Medulla oblongata (tissue), 1 donor: ENCODE results near the gene GLYAT.

Experiments used
- DNase-seq: peaks from one replicate; pipeline ENCODE4 v3.0.0-alpha.2; 2015; ENCODE audit errors: extremely low spot score

GLYAT gene, protein sequence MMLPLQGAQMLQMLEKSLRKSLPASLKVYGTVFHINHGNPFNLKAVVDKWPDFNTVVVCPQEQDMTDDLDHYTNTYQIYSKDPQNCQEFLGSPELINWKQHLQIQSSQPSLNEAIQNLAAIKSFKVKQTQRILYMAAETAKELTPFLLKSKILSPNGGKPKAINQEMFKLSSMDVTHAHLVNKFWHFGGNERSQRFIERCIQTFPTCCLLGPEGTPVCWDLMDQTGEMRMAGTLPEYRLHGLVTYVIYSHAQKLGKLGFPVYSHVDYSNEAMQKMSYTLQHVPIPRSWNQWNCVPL

DNA sequence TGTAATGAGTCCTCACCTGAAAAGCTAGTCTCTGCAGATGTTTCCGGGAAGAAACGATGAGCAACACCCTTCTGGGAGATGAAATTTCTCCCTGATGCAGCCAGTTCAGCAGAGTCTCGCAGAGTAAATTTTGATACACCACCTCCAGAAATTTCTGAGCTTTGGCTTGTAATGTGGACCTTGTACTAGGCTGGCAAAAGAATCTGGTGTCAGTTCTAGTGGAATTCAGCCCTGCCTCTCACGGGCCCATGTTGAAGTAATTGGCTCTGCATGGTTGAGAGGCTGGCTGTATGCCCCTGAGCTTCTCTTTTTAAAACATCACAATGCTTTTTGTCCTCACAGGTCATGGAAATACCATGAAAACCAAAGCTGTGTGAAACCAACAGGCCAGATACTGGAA is at the start of gene GLYAT:
TSS of gene GLYAT (minus strand) at position 125 of the 400 bp plus-strand sequence. CDS start 7,447 bp downstream, outside the sequence.
- no peak for DNase-seq

DNA sequence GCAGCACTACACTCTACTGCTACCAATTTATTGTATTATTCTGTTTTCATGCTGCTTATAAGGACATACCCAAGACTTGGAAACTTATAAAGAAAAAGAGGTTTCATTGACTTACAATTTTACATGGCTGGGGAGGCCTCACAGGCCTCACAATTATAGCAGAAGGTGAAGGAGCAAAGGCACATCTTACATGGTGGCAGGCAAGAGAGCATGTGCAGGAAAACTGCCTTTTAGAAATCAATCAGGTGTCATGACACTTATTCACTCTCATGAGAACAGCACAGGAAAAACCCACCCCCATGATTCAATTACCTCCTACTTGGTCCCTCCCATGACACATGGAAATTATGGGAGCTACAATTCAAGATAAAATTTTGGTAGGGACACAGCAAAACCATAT is 49.6 kb upstream of the GLYAT start:
- DNase-seq: no peak

DNA sequence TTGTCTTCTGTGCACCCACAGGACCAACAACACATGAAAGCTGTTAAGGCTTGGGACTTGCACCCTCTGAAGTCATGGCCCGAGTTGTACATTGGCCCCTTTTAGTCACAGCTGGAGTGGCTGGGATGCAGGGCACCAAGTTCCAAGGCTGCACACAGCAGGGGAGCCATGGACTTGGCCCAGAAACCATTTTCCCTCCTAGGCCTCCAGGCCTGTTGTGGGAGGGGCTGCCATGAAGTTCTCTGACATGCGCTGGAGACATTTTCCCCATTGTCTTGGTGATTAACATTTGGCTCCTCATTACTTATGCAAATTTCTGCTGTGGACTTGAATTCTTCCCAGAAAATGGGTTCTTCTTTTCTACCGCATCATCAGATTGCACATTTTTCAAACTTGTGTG is 48.8 kb upstream of the GLYAT start:
- no peak for DNase-seq

DNA sequence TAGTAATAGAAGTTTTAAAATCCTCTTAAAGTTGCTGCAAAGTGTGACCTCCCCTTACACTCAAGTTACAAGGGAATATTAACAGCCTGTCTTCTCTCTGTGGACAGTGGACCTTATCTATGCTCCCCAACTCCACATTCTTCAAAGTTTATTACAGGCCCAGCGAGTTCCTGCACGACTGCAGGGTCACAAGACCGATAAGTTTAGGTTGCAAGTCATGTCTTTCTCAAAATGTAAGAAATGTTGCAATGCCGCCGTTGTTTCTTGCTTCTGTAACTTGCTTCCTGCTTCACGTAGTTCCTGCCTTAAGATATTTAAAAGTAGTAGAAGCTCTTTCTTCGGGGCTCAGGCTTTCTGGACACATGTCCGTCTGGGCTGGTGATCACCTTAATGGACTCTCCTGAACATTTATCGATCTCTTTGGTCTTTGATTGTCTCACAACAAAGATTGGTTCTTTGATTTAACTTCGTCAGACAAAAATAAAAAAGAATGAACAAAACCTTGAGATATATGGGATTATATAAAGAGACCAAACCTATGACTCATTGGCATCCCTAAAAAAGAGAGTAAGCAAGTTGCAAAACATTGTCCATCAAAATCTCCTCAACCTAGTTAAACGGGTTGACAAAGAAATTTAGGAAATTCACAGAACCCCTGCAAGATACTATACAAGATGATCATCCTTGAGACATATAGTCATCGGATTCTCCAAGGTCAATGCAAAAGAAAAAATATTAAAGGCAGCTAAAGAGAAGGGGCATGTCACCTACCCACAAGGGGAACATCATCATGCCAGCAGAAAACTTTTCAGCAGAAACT is 45.4 kb upstream of the GLYAT start:
- no peak for DNase-seq

DNA sequence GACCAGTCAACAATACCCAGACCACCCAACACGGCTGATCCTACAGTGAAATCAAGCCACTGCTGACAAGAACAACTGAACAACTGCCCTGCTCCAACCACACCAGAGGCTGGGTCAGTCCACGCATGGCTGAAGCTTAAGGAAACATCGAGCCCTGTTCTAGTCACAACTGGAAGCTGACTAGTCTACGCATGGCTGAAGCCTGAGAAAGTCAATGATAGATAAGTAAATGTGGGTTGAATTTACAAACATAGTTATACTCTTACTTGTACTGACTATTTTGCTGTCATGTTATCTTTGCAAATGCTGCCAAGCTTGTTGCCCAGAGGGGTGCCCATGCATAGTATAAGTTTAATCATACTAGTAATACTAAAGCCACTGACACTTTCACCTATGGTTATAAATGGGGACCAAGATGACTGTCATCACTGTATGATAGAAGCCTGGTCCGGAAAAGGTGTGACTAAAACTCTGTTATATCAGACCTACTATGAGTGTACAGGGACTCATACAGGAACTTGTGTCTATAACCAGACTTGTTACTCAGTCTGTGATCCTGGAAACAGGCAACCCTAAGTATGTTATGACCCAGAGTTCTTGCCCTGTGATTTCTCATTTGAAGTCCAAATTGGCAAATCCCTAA is 43.4 kb upstream of the GLYAT start:
- DNase-seq: no peak

DNA sequence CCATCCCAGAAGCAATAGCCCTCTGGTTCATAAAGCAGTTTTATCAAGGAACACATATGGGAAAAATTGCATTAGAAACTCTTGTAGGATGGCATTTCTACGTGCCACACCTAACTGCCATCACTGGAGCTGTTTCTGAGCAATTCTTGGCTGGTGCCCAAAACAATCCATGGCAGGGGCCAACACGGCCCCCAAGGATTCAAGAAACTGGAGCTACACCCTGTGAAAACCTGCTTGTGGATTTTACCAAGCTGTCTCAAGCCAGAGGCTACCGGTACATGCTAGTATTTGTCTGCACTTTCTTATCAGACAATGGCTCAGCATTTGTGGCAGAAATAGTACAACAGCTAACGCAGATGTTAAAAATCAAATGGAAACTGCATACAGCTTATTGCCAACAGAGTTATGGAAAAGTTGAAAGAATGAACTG is 42.4 kb upstream of the GLYAT start:
- DNase-seq: no peak

DNA sequence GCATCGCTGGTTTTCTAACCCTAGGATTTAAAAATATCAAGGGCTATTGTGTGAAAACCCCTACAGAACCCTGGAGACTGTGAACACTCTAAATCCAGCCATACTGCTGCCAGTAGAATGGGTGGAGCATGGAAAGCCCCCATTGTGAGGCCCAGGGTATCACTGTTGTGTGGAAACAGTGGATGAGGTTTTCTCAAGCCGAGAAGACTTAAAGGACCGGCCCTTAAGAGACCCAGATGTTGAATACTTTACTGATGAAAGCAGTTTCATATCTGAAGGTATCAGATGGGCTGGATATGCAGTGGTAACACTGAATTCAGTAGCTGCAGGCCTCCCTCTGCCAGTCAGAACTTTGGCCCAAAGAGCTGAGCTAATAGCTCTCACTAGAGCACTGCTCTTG is 41.6 kb upstream of the GLYAT start:
- DNase-seq: no peak

DNA sequence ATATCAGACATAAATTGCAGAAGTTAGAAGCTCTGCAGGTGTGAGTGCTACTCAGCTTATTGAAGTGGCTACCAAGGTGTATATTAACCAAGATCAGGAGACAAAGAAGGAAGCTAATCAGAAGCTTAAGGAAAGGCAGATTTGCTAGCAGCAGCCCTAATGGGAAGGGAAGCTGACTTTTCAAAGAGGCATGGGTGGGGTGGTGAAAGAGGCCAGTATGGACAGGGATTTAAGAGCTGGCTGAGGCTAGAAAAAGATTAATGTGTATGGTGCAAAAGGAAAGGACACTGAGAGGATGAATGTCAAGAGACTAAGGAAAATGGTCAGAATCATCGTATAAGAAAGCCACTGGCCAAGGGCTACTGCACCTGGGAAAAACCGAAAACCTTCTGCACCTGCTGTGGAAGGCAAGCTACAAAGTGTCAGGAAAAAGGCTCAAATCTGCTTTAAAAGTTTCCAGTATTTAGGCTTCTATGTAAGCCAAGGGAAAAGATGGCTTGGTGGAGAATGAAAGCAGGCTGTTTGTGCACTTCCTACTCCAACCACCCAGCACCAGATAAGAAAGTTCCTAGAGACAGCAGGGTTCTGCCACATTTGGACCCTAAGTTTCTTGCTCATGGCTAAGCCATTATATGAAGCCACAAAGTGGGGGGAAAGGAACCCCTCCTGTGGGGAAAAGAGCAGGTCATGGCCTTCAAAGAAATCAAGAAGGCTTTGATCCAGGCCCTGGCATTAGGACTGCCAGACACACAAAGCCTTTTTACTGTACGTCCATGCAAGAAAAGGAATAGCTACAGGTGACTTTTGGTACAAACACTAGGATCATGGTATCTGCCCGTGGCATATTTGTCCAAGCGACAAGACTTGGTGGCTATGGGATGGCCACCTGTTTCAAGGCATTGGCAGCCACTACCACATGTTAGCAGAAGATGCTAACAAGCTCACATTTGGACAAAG is 40.9 kb upstream of the GLYAT start:
- DNase-seq: no peak

DNA sequence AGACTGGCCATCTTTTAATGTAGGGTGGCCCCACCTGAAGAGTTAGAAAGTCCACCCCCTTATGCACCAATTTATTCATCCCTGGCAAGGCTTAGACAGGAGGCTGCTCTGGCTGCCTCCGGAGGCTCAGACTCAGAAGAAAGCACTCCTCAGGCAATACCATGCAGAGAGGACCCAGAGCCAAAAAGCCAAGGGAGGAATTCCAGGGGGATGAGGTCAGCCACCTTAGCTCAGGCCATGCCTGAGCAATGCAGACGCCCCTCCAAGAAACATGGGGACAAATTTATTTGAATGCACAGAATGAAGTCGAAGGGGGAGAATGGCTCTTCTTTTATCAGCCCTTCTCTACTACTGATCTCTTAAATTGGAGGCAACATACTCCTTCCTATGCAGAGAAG is 39.7 kb upstream of the GLYAT start:
- no peak for DNase-seq

DNA sequence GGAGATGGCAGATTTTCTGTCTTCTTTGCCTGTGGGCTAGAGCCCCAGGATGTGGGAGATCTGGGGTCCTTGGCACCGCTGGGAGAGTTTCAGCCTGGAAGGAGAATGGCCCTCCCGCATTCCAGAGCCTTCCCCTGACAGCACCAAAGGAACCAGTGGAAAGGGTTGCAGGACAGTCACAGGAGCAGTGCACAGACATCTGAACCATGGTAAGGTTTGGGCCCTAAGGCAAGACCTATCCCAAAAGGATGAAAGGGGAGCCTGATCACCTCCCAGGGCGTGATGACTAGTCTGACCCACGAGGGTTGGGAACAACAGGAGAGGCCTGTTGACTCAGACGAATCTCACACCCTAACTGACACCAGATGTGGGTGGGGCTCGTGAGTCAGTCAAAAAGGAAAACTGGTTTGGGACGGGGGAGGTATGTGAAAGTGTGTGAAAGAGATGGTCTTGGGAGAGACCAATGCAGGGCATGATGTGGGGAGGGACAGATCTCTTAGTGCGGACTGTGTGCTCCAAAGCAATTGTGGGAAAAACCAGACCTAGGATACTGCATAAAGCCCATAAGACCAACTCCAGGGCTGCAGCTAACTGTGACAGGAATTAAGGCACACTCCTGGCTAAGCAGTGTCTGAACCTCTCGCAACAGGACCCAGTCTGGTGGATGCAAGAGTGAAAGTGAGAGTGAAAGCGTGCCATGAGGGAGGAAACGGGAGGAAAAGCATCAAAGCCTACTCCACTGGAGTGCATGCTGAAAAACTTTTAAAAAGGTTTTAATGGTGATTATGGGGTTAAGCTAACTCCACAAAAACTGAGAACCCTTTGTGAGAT is 39.1 kb upstream of the GLYAT start:
- no peak for DNase-seq

DNA sequence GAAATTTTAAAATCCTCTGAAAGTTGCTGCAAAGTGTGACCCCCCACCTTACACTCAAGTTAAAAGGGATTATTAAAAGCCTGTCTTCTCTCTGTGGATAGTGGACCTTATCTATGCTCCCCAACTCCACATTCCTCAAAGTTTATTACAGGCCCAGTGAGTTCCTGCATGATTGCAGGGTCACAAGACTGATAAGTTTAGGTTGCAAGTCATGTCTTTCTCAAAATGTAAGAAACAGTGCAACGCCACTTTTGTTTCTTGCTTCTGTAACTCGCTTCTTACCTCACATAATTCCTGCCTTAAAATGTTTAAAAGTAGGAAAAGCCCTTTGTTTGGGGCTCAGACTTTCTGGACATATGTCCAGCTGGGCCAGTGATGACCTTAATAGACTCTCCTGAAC is 38.4 kb upstream of the GLYAT start:
- DNase-seq: no peak

DNA sequence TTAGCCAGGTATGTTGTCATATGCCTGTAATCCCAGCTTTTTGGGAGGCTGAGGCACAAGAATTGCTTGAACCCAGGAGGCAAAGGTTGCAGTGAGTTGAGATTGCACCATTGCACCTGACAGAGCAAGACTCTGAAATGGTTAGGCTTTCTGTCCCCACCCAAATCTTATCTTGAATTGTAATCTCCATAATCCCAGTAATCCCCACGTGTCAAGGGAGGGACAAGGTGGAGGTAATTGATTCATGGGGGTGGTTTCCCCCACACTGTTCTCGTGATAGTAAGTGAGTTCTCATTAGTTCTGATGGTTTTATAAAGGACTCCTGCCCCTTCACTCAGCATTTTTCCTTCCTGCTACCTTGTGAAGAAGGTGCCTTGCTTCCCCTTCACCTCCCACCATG is 37.6 kb upstream of the GLYAT start:
- no peak for DNase-seq

DNA sequence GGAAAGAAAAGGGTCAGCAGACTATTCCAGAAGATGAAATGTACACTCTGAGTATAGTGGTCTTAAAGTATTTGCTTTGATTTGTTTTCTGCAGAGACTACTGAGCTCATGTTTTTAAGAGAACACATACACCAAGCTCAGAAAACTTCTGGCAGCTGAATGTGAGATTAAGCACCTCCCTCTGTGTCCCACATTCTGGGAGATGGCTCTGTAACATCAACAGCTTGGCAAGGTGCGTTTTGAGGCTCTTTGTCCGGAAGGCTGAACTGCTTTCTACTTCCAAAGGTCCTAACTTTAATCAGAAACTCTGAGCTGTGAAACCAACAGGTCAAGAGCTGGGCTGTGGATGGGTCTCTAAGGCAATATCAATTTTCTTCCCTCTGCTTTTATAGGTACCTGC is 36.4 kb upstream of the GLYAT start:
- no peak for DNase-seq

DNA sequence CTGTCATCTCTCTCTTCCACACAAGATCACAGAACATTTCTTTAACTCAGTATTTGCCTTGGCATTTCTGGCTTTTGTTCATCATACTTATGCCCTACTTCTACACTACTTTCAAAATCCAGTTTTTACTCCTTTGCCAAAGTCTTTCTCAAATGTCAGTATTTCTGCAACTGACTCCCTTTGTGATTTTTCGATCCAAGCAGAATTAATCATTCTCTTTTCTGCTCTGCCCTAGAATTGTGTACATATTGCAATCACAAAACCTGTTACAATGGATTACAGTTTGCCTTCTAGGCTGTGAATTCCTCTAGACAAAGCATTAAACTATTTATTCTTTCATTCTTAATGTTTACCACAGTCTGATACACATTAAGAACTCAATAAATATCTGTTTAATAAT is 33.3 kb upstream of the GLYAT start:
- no peak for DNase-seq

DNA sequence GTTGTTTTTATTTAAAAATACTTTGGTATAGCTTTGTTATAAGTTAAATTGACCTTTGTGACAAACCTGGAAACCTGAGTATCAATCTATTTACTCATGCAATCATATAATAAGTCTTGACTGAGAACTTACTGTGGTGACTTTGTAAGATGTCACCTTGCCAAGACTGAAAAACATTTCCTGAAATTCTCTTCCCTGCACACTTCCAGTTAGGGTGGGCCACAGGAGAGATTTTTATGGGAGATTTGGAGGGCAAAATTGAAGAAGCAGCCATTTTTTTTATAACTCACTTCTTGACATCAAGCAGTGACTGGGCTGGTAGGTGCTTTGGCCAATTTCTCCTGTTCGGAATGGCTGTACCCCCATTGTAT is 31.4 kb upstream of the GLYAT start:
- no peak for DNase-seq

DNA sequence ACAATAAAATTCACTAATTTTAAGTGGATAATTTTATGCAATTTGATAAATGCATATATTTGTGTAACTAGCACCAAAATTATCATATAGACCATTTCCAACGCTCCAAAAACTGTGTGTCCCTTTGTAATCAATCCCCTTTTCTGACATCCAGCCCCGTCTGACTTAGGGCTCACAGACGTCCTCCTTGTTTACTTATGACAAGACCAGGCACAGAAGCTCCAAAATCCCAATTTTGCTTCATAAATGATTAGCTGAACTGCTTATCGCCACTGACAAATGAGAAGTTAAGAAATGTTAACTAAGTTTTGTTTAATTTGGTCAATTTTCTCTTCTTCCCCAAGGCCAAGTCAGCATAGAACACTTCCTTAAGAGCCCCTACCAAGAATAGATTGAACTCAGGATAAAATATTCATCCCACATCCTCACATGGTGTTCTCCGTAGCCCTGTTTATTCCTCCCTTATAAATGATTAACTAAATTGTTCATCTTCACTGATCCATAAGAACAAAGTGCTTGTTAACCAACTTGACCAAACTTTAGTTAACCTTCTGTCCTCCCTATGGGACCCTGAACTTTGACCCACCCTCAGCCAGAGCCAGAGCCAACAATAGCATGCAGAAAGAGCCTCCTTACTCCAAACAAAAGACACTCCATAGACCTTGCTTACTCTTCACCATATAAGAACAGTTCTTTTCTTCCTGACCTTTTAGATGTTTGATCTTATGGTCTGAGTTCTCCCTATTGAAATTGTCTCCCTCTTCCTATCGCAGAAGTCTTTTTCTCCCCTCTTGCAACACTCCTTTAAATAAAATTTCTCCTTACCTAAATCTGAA is 30.8 kb upstream of the GLYAT start:
- DNase-seq: no peak

DNA sequence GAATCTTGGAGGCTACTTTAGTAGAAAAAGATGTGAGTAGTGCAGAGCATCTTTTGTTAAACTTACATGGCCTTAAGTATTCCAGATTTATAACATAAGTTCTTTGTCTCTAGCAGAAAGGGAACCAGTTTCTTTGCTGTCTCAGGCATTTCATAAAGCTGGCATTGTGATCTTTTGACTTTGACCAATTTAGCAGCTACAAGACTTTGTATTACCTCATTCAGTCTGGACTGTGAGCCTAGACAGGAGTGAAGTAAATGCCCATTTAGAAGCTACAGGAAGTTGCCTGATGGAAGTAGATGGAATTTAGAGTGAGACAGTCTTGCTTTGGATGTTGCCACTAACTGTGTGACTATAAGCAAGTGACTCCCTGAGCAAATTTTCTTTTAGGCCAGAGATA is 25.7 kb upstream of the GLYAT start:
- no peak for DNase-seq

DNA sequence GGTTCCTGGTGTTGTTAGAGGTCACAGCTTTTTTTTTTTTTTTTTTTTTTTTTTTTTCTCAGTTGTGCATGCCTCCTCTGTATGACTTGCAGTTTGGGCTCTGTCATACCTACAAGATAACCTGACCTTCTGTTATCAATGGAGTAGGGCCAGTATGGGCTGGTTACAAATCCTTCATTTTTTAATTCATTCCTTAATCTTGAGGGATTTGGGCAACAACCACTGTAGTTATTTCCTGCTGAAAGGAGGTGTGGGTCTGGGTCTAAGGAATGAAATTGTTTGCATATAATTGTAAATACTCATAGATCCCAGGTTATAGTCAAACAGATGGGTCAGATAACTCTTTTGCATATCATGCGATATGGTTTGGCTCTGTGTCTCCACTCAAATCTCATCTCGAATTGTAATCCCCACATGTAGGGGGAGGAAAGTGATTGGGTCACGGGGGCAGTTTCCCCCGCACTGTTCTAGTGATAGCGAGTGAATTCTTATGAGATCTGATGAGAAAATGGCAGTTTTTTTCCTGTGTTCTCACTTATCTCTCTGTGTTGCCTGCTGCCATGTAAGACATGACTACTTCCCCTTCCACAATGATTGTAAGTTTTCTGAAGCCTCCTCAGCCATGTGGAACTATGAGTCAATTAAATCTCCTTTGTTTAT is 14.1 kb upstream of the GLYAT start:
- no peak for DNase-seq

DNA sequence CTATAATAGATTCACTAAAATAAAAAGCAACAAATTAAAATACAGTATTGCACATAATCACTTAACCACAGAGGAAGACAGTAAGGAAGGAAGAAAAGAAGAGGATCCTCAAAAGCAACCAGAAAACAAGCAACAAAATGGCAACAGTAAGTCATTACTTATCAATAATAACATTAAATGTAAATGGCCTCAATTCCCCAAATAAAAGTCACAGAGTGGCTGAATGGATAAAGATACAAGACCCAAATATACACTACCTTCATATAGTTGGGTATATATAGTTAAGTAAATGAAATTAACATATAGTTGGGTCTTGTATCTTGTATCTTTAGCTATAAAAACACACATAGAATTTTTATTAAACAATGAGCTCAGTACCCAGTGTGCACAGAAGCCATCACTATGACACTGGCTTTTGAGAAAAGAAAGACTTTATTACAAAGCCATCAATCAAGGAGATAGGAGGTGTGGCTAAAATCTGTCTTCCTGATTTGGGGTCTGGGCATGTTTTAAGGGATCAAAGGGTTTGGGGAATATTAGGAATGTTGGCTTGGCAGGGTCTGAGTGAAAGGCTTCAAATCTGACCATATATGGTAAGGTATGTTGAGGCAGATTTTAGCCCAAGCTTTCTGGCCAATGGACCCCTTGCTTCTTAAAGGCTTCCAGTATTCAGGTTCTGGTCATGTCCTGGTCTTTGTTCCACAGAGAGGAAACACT is 13.4 kb upstream of the GLYAT start:
- no peak for DNase-seq
